ENCODE data around the gene EMC10. TPM values are rescaled to one million over a fixed set of nuclear protein-coding genes. Genes with fewer than 3 reads are reported as not detected.

EMC10 gene
- total RNA-seq, 2 experiments from 2014 or later, result 80.0 to 80.3 TPM

- no peak for TF ChIP-seq CTCF (IDR thresholded peaks at IDR 0.05)
- intact Hi-C loops (cut with DNase I, micrococcal nuclease), result no loop called here
- ATAC-seq (ENCODE audit: poor library complexity) (no peak), DNase-seq (no peak)
- Mint-ChIP-seq H3K27ac (no peak overlapping the region), H3K9me3 (no peaks in the 10 kb centered on the region), H3K4me3 (no peak overlapping the region), H3K4me1 (ENCODE audit: low read depth) (peaks cover 39% of the 10 kb centered on the region), H3K27me3 (no peaks in the 10 kb centered on the region), H3K36me3 (ENCODE audit: low read depth) (peaks cover 43% of the 10 kb centered on the region)
- Histone ChIP-seq H3K4me1 (ENCODE audit: insufficient read depth, low read length) (peaks cover 25% of the 10 kb centered on the region), H3K27ac (ENCODE audit: low read depth in 1 of 2, low read length in 2 of 2) (no peak overlapping the region), H3K9me3 (ENCODE audit: control insufficient read depth in 1 of 2, insufficient read depth in 1 of 2, low read length in 2 of 2) (peaks cover 0 to 3% of the 10 kb centered on the region in 2 experiments), H3K27me3 (ENCODE audit: control insufficient read depth in 1 of 2, insufficient read depth in 2 of 2, low read length in 2 of 2) (no peaks in the 10 kb centered on the region), H3K36me3 (ENCODE audit: insufficient read depth, low read length) (no peaks in the 10 kb centered on the region), H3K4me3 (ENCODE audit: low read length) (no peak overlapping the region)
- POLR2A ChIA-PET, result no interaction called here
- CTCF ChIA-PET, result no interaction called here
Observed at GRCh38 chr19:50488389-50489194, 12.3 kb downstream of the EMC10 start.

GRCh38 chr19:50489461-50490011 lies 13.2 kb downstream of the EMC10 start:
- no peak overlapping the region for H3K4me3 Mint-ChIP-seq
- CTCF ChIA-PET, result no interaction called here
- H3K27me3 ChIP-seq (ENCODE audit: control insufficient read depth in 1 of 2, insufficient read depth in 2 of 2, low read length in 2 of 2), result no peaks in the 10 kb centered on the region
- H3K27me3 Mint-ChIP-seq, result no peaks in the 10 kb centered on the region
- POLR2A ChIA-PET, result no interaction called here
- no peak for TF ChIP-seq CTCF (IDR thresholded peaks at IDR 0.05)
- no peak overlapping the region for H3K4me3 ChIP-seq (ENCODE audit: low read length)
- intact Hi-C loops (cut with DNase I, micrococcal nuclease), result no loop called here
- ATAC-seq (ENCODE audit: poor library complexity) (no peak), DNase-seq (no peak)
- H3K9me3 ChIP-seq (ENCODE audit: control insufficient read depth in 1 of 2, insufficient read depth in 1 of 2, low read length in 2 of 2), result peaks cover 0 to 3% of the 10 kb centered on the region in 2 experiments
- no peaks in the 10 kb centered on the region for H3K9me3 Mint-ChIP-seq
- H3K36me3 ChIP-seq (ENCODE audit: insufficient read depth, low read length), result no peaks in the 10 kb centered on the region
- H3K27ac ChIP-seq (ENCODE audit: low read depth in 1 of 2, low read length in 2 of 2), result no peak overlapping the region
- peaks cover 25% of the 10 kb centered on the region for H3K4me1 ChIP-seq (ENCODE audit: insufficient read depth, low read length)
- peaks cover 35% of the 10 kb centered on the region for H3K36me3 Mint-ChIP-seq (ENCODE audit: low read depth)
- peaks cover 42% of the 10 kb centered on the region for H3K4me1 Mint-ChIP-seq (ENCODE audit: low read depth)
- no peak overlapping the region for H3K27ac Mint-ChIP-seq

- H3K9me3 ChIP-seq (ENCODE audit: control insufficient read depth in 1 of 2, insufficient read depth in 1 of 2, low read length in 2 of 2), result peaks cover 0 to 3% of the 10 kb centered on the region in 2 experiments
- intact Hi-C loops (cut with DNase I, micrococcal nuclease), result no loop called here
- H3K36me3 Mint-ChIP-seq (ENCODE audit: low read depth), result peaks cover 26% of the 10 kb centered on the region
- H3K4me1 ChIP-seq (ENCODE audit: insufficient read depth, low read length), result peaks cover 25% of the 10 kb centered on the region
- H3K4me1 Mint-ChIP-seq (ENCODE audit: low read depth), result peaks cover 42% of the 10 kb centered on the region
- no peak for DNase-seq
- H3K27ac Mint-ChIP-seq, result no peak overlapping the region
- no peaks in the 10 kb centered on the region for H3K27me3 ChIP-seq (ENCODE audit: control insufficient read depth in 1 of 2, insufficient read depth in 2 of 2, low read length in 2 of 2)
- no peak for TF ChIP-seq CTCF (IDR thresholded peaks at IDR 0.05)
- ChIA-PET CTCF (no interaction called here), POLR2A (no interaction called here)
- ATAC-seq (ENCODE audit: poor library complexity), result no peak
- H3K4me3 Mint-ChIP-seq, result no peak overlapping the region
- H3K4me3 ChIP-seq (ENCODE audit: low read length), result no peak overlapping the region
- H3K27me3 Mint-ChIP-seq, result no peaks in the 10 kb centered on the region
- H3K27ac ChIP-seq (ENCODE audit: low read depth in 1 of 2, low read length in 2 of 2), result no peak overlapping the region
- no peaks in the 10 kb centered on the region for H3K36me3 ChIP-seq (ENCODE audit: insufficient read depth, low read length)
- no peaks in the 10 kb centered on the region for H3K9me3 Mint-ChIP-seq
Observed at GRCh38 chr19:50490411-50490811, 14.1 kb downstream of the EMC10 start.
